NCI-H446 treated with DMSO at 0.1 percent for 48 hours (cell line): ENCODE results near the gene ETV3.
"Not testable (repeated sequence)": the region's sequence is repeated elsewhere in the genome, so short reads cannot be mapped to it uniquely, and the experiment has no call there.

Experiments
- DNase-seq: peaks from one replicate; lab custom pipeline; 2025; lab: John Stamatoyannopoulos, UW

Gene ETV3

GRCh38 chr1:157138220-157139051 lies at the start of gene ETV3:
ETV3 (minus strand) TSS chr1:157138395; CDS start chr1:157136352, 2,043 bp downstream.
- peak; percentile 77 for DNase-seq

DNA sequence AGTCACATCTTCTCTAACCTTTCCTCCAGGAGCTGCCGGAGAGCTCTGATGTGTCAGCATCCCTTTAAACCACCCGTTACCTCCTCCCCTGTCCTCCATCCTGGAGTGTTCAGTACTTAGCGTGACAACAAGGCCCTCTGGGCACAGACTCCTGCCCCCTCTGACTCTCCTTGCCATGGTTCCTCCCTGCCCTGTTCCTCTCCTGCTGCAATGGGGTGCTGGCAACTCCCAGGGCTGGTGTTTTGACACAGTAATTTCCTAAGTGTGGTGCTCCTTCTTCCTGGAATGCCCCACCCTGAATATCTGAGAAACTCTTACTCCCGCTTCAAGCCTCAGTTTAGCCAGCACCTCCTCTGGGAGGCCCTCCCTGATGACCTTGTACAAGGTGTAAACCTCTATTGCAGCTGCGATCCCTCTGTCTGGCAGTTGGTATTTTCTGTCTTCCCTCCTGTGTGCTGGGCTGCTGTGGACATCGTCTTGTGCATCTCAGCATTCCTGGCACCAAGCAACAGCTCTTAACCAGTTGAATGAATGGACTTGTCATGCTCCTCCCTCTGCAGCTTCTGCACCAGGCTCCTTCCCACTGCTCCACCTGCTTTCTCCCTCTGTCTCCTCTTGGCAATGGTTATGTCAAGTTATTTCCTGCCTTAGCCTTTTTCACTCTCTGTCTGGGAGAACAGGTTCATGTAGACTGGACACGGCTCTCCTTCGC lies 48.2 kb upstream of the ETV3 start:
- no peak for DNase-seq

- no peak for DNase-seq
These were observed 45.7 kb upstream of the ETV3 start for GRCh38 chr1:157183870-157184269.

DNA sequence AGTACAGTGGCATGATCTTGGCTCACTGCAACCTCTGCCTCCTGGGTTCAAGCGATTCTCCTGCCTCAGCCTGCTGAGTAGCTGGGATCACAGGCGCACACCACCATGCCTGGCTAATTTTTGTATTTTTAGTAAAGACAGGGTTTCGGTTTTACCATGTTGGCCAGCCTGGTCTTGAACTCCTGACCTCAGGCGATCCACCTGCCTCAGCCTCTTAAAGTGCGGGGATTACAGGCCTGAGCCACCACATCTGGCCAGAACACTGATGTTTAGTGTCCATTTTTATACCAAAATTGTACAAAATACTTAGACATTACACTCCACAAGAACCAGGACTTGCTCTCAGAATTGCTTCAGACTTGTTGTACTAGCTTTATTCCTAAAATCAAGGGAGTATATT lies 44.2 kb upstream of the ETV3 start:
- DNase-seq: not testable (repeated sequence)

DNA sequence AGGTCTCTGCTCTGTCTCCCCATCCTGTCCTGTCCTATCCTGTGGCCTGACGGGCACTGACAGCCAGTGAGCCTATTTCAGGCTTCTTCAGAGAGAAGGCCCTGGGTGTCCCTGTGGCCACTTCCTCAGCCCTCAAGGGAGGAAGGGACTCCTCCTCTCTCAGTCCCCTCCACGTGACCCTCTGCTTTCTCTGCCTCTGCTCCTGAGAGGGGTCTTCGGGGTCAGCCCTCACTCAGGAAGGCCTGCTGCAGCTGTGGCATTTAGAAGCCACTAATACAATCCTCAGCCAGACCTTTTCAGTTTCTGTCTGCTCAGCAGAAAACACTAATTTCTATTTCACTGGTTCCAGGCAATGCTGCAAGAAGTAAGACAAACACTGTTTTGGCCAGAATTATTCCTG lies 43.6 kb upstream of the ETV3 start:
- no peak for DNase-seq

DNA sequence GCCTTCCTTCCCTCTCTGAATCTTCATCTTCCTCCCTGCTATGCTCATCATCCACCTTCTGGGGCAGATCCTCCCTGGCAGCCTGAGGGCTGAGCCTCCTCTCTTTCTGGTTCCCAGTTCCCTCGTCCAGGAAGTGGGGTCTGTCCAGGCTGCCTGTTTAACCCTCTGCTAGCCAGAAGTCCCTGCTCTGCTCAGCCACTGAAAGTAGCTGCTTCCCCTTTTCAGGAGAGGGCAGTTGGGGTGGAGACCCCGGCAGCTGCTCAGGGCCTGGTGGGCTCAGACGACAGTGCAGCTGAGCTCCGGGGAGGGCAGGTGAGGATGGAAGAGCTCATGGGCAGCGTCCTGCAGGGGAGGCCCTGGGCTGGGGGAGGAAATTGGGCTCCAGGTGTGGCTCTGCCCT lies 43.1 kb upstream of the ETV3 start:
- DNase-seq: no peak

- DNase-seq: no peak
These were observed 40.3 kb upstream of the ETV3 start for GRCh38 chr1:157178490-157178889.

DNA sequence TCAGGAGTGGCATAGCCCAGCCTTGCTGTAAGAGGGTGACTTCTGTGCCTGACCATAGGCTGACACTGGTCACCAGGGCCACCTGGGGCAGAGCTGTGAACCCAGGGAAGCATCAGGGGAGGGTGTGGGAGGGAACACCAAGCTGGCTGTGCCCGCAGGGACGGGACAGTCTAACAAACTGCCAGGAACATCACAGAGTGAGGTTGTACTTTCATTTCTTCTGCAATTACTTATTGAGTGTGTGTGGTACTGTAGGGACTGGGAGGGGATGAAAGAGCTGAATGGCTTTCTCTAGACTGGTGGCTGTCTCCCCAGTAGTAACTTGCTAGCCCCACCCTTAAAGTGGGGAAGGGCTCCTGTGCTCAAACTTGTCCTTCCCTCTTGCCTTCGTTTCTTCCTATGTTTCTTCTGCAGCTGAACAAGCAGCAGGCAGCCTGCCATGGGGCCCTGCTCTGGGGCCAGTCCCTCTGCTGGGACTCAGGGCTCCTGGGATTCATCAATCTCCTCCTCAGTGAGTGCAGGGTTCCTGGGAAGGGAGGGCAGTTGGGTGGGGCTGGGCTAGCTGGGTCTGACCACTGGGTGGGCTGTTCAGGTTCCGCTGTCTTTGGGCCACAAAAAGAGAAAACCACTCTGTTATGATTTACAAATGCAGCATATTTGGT lies 39.7 kb upstream of the ETV3 start:
- no peak for DNase-seq

- DNase-seq: no peak
These were observed 38.5 kb upstream of the ETV3 start for GRCh38 chr1:157176591-157177121.

DNA sequence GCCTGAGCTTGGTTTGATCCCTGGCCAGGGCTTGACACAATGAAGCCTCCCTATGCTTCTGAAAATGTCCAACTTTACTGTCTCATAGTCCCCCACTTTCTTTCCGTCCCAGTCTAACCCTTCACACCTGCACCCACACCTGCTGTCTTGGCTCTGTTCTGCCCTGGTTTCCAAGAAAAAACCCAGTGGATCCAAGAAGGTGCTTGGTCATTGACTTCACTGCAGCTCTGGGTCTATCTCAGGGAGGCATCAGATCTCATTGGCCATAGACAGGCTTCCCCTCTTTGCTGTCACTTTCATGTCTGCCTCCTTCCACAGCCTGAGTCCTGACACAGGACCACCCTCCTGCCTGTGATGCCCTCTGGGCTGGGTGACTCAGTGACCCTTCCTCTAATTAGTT lies 37.8 kb upstream of the ETV3 start:
- DNase-seq: no peak

DNA sequence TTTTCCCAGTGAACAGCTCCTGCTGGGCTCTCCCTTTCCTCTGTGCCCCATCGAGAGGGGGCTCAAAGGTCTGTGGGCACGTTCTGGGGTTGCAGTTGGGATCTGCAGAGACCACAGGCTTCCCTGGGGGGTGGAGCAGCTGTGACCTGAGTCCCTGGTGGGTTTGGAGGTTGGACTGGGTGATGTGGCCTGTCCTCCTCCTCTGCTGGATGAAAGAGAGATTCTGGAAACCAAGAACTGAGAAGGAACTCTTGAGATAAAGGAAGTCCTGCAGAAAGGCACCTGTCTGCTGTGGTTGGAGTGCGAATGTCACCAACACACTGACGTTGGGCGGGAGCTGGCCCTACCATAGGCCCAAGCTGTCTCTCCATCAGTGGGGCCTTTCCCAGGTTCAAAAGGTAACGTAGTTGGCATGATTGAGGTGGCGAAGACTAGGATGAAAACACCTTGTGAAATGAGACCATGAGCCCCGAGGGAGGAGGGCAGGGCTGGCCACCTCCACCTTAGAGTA lies 35.8 kb upstream of the ETV3 start:
- DNase-seq: no peak

DNA sequence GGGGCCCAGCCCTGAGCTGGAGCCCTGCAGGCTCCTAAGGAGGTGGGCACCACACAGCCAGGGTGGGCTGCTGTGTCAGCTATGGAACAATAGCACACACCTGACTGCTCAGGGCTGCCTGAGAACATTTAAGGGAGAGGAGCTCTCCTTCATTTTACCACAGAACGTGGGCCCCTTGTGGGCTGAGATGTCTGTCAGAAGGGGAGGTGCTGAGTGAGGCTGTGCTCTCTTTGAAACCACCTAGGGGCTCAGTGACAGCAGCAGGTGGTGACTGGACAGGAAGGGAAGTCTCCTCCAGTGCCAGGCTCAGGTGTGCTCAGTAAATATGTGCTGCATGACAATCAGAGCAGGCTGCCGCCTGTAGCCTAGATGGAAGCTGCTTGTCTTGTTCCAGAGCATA lies 35.0 kb upstream of the ETV3 start:
- not testable (repeated sequence) for DNase-seq

DNA sequence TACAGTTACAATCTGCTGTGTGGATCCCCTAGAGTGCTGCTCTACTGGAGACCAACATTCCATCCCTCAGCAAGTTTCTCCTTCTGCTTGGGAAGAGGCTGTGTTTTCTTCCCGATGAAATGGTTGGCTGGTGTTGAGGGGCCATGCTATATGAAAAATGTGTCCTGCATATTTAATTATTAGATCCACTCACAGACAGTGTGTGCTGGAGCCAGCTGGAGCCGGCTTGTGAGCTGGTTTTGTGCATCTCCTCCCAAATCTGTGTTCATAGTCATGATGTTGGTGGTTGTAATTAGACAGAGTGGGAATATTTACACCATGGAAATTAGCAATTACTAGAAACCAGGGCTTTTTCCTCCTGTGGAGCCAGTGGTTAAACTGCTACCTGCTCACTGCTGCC lies 34.4 kb upstream of the ETV3 start:
- DNase-seq: not testable (repeated sequence)

DNA sequence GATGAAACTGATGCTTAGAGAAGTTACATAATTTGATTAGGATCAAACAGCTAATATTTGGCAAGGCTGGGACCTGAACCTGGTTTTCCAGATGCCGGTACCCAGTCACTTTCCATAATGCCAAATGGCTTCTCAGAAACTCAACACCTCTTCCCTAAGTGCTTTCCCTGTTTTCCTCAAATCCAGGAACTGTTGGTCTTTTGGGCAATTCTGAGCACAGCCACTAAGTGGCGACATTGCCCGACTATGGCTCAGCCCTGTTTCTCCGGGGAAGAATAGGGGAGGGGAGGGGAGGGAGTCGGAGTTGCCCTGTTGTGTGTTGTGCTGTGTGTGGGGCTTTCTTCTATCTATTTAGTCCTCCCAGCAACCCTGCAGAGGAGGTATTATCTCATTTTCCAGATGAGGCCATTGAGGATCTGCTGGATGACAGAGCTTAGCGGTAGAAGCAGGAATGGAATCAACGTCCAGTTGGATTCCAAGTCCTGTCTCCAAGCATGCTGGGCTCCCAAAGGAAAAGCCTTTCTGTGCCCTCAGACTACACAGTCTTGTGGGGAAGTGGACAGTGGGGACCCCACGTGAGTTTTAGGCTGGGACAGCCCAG lies 33.8 kb upstream of the ETV3 start:
- DNase-seq: not testable (repeated sequence)

- peak; percentile 2 for DNase-seq
These were observed 32.7 kb upstream of the ETV3 start for GRCh38 chr1:157170677-157171515.

- DNase-seq: no peak
These were observed 29.8 kb upstream of the ETV3 start for GRCh38 chr1:157168015-157168414.

GRCh38 chr1:157167437-157167836 lies 29.2 kb upstream of the ETV3 start:
- DNase-seq: no peak

DNA sequence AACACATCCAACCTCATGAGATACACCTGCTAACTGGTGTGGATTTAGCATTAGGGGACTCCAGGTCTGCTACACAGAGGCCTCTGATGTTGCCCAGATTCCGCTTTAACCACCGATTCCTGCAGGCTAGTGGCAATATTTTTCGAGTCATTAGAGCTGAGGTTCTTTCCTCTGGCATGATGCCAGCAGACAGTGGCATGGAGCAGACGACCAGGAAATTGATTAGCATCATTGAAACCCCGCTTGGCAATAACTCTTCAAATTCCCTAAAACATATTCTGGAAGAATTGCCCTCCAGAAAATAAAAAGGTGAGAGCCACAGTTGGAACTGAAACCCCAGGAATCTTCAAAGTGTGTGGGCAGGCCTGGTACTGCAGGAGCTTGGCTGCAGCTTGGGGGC lies 28.4 kb upstream of the ETV3 start:
- DNase-seq: no peak

DNA sequence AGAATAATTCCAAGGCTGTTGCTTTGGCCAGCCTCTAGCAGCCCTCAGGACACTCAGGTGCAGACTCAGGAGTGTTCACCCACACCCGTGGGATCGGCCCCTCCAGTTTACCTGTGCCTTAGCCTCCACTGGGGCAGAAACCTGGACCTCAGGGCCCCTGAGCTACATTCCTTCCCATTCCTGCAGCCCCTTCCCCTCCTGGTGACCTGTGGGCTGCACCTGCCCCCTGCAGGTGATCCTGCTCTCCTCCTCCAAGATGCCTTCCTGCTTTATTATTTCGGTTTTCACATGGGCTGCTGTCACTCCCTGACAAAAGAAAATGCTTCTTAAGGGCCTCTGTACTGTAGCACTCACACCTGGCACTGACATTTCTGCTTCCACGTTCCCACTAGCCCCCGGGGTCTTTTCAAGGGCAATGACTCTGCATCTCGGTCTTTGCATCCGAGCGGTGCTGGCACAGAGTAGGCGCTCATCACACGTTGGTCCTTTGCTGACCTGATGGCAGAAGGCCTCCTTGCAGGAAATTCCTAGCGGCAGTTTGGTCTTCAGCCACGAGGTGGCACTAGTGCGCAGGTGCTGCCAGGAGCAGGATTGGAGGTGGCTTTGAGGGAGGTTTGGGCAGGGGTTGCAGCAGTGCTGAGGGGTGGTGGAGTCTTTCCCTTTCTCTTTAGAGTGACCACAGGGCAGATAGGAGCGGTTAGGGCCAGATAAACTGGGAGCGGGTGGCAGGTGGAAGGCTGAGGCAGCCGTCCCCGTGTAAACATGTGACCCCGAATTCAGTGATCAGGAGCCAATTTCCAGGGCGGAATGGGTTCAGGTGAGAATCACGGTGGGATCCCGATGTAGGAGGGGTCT lies 25.3 kb upstream of the ETV3 start:
- peak; percentile 11 for DNase-seq

DNA sequence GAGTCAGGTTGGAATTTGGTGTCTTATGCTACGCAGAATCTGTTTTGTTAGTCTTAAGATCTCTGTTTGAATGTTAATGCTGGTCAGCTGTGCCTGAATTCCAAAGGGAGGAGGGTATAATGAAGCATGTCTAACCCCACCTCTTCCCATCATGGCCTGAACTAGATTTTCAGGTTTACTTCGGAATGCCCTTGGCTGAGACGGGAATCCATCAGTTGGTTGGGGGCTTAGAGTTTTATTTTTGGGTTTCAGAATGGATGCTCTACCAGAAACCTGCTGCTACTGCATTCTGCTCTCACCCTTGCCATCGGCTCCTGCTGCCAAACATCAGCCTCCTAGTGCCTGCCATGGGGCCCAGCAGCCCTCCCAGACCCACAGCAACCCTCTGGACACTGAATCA lies 24.1 kb upstream of the ETV3 start:
- DNase-seq: no peak
